GM19372 (cell line): Measurements from ENCODE around the gene DPM3.
"Not testable (repeated sequence)": the region's sequence is repeated elsewhere in the genome, so short reads cannot be mapped to it uniquely, and the experiment has no call there.

Experiments used
- ATAC-seq: cut with Tn5 transposase; IDR thresholded peaks from one replicate; pipeline ENCODE4 v1.9.1; 2021; ENCODE audit warnings: mild to moderate bottlenecking, low read depth, moderate library complexity; ENCODE audit not compliant: unreplicated experiment

Gene DPM3

DNA sequence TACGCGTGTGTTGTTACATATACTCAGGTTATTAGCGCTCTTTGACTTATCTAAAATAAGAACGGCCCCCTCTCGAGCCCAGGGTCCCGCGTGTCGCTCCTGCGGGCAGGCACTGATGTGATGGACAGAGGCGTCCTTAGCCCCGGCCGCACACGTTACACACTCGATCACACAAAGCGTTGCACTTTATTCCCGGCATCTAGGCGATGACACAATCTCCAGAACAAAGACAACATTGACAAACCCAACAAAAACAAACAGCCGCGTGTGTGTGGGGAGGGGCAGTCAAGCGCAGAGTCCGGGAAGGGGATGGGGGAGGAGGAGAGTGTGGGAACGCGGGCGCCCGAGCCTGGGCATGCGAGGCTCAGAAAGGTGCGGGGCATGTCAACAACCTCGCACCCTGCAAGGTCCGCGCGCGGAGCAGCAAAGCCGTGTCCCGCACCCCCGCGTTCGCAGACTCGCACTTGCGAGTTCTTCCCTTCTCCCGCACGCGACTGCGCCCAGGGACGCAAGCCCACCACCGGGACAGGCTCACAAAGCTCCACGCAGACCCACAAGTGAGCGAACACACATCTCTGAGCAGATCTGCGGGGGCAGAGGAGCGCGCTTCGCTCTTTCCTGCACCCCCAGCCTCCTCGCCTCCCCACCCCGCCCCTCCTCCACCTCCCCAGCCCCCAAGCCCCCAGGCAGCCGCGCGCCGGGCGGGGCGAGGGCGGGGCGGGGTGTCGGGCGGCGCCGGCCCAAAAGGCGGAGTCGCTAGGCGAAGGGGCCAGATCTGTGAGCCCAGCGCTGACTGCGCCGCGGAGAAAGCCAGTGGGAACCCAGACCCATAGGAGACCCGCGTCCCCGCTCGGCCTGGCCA, 13.0 kb downstream of the DPM3 start, which contains the start of gene EFNA1:
Gene EFNA1 (plus strand): TSS at position 772 of the 862 bp plus-strand sequence. CDS start 102 bp downstream, outside the sequence.
- no peak for ATAC-seq

DNA sequence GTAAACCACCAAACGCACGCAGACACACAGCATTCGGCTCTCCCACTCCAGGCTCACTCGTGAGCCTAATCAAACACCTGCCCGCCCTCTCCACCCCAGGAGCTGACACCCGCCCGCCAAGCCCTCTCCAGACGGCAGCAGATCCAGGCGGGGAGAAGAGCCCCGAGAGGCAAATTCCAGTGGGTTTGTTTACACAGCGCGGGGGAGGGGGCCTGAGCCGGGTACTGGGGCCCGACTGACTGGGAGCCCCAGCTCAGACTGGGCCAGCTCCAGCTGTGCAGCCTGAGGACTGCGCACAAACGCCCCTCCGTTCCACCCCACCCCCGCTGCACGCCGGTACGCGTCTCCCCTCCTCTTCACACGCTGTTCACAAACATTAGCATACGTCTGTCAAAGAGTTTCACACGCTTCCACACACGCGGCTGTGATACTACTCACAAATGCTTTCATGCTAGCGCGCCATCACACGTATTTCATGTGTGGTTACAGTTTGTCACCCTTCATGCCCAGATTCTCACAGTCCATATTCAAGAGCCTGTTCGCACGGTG, 13.7 kb downstream of the DPM3 start:
- ATAC-seq, result no peak

DNA sequence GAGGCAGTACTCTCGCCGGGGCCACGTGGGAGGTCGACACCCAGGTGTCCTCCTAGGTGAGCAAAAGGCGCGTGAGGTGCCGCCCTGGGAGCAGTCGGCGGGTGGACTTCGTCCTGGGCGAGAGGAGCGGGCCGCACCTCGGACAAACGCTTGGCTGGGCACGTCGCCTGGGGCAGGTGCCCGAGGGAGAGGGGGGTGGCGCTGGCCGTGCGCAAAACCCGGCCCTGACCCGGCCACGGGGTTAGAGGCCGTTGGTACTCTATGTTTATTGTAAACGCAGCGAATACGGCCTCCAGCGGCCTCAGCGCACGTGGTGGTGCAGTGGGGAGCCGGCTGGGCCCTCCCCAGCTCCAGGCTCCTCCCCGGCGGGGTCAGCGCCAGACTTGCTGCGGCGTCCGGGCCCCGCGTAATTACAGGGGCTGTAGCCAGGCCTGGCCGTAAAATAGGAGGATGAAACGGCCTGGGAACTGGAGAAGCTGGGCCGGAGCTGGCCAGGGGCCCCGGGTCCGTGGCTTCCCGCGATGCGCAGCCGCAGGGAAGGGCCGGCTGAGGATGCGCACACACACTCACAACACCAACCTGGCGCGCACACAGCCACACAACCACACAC, 14.3 kb downstream of the DPM3 start:
- no peak for ATAC-seq

DNA sequence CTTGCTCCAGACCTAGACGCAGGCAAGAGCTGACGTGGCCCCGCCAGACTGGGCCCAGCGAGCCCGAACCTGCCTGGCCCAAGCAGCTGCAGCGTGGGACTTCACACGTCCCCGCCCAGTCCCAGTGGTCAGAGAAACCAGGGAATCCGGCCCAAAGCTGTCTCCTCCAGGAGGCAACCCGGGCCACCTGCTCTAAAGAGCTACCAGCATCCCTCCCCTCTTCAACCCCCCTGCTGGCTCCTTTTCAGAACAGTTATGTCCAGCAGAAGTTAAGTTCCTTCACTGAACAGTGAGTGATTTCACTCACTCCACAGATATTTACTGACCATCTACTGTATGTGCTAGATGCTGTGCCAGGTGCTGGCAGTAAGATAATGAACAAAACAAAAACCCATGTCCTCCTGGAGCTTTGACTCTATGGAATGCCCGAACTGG, 14.8 kb downstream of the DPM3 start:
- ATAC-seq, result no peak

DNA sequence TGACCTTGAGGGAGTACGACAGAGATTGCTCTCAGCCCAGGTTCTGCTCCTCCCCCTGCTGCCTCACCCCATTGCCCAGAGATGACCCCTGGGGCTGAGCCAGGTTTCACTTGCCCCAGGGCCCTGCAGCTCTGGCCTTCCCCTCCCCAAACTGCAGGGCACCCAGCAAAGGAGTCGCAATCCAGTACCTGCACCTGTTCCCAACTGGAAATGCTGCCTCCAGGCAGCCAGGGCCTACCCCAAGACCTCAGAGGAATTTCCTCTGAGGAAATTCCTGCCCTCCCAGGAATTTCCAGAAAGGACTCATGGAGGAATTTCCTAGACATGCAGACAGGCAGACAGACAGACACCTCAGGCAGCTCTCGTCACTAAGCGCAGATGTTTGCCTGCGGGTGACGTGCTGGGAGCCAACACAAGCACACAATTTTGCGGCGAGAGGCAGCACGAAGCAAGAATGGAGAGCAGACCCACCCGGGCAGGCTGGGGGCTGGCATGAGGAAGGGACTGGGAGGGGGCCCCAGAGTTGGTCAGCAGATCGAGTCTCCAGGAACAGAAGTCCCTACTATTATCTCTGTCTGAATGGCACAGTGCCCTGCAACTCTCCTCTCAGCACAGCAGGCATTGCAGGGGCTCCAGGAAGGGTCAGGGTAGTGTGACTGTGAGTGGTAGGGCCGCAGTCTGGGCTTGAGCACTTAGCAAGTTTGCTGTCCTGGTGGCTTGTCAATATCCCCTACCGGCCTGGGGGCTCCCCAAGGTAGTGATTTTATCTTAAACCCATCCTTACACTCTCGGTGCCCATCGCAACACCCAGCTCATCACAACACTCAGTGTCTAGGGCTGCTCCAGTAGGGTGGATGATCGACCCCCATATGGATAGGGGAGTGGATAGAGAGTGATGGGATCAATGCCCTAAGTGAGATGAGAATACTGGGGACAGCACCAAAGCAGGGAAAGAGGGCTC, 15.5 kb downstream of the DPM3 start:
- ATAC-seq, result no peak

DNA sequence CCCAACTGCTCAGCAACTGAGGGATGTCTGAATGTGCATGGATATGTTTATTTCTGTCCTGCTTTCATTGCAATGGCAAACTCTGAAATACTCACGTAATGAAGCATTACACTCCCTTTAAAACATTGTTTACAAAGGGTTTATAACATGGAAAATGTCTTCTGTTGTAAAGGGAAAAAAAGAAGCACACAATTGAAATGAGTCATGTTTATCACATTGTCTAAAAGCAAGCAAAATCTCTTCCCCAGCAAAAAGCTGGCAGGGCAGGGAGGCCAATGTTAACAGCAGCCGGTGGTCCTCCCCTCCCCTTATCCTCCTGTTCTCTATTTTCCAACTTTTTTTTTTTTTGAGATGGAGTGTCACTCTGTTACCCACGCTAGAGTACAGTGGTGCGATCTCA, 16.5 kb downstream of the DPM3 start:
- no peak for ATAC-seq

DNA sequence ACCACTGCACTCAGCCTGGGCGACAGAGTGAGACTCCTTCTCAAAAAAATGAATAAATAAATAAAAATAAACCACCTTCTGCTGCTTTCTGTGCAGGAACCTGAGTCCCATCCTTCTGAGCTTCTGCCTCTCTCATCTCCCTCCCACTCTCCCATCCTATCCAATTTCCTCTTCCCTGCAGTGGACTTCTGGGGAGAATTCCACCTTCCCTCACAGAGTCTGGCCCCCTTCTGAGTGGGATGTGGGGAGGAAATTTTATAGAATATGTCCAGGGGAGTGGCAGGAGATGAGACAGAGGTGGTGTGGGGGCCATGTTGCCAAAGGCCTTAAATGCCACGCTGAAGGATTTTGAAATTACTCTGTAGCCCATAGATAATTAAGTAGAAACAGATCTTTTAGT, 18.0 kb downstream of the DPM3 start:
- ATAC-seq, result no peak

DNA sequence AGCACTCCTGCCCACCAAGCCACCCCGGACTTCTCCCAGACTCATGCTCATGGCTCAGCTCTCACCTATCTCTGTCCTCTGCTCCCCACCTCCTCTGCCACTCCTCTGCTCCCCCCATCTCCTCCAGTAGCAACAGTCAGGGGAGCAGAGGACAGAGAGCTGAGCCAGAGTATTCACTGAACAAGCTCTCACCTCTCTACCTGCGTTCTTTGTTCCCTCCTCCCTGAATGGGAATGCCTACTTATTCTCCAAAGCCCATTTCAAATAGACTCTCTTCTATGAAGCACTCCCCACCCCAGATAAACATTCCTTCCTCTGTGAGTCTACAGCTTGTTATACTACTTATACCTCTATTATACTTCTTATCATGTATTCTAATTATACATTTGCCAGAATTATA, 19.1 kb downstream of the DPM3 start:
- no peak for ATAC-seq

DNA sequence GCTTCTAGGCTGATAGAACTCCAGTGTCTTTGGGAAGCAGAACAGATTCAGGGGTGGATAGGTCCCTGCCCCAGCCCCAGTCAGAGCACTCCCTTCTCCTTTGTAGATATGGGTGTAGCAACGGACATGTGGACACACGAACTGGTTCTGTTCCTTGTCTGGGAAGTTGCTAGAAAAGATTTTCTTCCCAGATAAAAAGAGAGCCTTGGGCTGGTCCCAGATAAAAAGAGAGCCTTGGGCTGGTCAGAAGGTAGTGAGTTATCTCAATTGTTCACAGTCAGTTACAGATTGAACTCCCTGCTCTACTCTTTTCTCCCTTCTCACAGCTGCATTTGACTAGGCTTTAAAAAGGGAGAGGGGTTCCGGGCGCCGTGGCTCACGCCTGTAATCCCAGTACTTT, 20.1 kb downstream of the DPM3 start:
- no peak for ATAC-seq

DNA sequence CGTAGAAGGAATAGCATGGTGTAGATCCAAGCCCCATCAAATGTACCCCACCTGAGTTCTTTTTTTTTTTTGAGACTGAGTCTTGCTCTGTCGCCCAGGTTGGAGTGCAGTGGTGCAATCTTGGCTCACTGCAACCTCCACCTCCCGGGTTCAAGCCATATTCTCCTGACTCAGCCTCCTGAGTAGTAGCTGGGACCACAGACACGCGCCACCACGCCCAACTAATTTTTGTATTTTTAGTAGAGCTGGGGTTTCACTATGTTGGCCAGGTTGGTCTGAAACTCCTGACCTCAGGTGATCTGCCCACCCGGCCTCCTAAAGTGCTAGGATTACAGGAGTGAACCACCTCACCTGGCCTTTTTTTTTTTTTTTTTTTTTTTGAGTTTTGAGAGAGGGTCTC, 22.2 kb downstream of the DPM3 start:
- ATAC-seq, result not testable (repeated sequence)

DNA sequence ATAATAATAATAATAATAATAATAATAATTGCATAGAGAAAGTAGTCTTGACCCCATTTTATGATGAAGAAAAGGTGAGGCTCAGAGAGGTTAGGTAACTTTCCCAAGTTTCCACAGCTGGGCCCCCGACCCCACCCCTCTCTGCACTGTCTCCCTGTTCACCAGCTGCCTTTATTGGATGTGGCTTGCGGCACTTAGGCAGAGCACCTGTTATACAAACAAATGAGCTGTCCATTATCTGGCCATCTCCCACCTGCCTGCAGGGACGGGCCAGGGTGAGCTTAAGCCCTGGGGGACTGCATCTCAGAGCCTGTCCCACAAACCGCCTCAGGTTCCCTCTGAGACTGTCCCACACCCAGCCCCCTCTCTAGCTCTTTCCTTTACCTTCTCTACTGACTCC, 22.7 kb downstream of the DPM3 start:
- no peak for ATAC-seq

DNA sequence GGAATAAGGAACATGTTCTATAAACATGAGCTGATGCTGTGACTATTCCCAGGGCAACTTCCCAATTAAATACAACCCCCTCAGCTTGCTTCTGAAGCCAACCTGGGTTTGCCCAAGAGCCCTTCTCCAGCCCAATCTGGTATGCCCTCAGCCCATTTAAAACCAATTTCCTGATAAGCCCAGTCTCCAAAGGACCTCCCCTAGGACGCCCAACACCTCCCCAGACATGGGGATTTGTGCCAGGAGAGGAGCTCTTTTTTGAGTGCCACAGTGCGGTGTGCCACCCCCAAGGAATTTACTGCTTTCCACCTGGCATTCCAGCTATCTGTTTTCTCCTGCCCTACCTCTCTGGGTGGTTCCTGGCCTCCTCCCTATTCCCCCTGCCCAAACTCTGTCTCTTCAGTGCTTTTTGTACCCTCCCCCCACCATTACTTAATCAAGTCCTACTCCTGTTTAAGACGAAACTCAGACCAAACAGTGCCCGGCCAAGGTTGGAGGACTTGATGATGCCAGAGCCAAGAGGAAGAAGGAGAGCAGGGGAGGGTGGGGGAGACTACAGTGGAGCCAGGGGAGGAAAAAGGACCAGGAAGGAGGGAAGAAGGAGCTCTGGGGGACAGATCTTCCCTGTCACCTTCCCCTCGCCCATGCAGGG, 24.1 kb downstream of the DPM3 start:
- no peak for ATAC-seq

DNA sequence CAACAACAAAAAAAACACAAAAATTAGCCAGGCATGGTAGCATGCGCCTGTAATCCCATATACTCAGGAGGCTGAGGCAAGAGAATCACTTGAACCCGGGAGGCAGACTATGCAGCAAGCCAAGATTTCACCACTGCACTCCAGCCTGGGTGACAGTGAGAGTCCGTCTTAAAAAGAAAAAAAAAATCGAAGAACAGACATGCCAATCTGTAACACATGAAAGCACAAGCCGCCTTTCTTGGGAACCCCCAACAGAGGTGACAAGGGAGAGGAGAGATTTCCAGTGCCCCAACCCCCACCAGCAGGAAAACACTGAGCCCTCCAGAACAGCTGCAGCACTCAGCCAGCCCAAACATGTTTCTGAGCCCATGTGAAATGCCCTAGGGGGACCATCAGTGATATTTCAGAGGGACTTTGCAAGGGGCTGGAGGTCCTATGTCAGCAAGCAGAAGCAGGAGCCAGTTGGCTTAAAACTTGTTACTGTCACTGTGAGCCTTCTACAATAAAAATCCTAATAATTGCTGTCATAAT, 26.8 kb downstream of the DPM3 start:
- no peak for ATAC-seq

DNA sequence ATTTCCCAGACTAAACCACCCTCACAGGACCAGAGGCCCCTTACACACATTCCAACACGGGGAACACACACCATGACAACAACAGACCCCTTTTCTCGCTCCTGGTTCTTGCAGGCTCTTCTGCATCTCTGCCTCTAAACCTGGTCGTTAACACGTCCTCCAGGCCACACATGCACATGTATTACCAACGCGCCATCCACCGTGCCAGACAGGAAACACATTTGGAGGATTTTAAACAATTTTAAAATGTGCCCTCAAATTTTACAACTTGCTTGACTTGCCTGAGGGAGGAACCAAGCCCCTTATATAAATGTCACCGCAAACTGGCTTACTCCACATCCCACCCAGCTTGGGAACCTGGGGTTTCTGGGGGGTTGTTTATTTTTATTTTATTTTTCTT, 29.5 kb downstream of the DPM3 start:
- no peak for ATAC-seq

DNA sequence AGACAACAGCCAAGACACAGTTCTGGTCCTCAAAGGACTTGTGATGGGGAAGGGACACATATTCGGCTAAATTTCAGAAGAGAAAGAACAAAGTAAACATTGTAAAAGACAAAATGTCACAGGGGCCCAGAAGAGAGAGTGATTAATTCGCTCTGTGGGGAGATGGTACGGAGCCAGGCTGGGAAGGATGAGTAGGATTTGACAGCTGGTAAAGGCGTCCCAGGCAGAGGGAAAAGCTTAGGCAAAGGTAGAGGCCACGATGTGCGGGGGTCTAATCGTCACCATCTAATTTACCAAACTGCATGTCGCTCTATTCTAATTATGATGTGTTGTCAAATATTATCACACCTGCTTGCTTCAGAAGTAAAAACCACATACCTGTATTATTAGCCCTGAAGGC, 29.9 kb downstream of the DPM3 start:
- no peak for ATAC-seq

DNA sequence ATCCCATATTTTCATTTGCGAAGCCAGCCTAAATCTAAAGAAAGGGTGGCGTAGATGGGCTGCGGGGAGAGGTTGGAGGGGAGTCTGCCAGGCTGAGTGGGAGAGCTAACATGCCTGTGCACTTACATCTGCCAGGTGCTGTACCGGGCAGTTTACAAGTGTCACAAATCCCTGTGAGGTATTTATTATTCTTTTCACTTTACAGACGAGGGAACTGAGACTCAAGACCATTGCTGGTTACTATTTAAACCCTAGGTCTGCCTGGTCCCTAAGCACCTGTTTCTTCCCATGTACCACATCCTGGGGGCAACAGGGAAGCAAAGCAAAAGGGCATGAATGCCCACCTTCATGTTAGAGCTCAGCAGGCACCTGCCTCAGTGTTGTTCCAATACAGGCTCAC, 32.0 kb downstream of the DPM3 start:
- ATAC-seq, result no peak

DNA sequence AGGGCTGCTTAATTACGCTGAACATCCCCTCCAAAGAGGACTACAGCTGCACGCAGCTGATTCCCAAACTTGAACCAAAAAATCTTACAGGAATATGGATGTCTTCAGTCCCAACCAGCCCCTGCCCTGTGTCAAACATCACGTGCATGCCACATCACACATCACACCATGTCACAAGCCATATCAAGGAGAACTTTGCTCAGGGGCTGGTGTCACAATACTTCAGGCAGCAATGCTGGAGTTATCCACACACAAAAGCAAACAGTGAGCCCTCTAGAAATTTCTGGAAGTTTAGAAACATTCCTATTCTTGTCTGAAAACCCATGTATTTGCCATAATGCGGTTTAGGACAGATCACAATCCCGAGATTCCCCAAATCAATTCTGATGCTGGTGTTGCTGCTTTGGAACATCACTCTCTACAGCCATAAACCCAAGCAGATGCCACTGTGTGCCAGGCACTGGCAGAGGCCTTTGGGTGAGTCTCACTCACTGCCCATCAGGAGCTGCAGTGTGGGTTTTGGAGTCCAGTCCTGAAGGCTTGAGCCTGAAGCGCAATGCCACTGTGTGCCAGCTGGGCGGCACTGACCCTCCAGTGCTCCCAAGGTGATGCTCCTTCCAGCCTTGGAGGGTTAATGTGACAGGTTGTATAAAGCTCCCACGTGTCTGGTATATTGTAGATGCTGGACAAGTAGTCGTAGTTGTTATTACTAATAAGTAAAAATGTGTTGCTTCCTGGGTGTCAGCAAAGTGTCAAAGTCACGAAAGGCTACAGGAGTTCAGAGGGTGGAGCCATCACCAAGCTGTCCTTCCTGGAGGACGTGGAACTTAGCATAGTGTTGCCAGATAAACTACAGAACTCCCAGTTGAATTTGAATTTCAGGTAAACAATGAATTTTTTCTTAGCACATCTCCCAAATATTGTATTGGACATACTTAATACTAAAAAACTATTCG, 32.7 kb downstream of the DPM3 start:
- ATAC-seq, result no peak

DNA sequence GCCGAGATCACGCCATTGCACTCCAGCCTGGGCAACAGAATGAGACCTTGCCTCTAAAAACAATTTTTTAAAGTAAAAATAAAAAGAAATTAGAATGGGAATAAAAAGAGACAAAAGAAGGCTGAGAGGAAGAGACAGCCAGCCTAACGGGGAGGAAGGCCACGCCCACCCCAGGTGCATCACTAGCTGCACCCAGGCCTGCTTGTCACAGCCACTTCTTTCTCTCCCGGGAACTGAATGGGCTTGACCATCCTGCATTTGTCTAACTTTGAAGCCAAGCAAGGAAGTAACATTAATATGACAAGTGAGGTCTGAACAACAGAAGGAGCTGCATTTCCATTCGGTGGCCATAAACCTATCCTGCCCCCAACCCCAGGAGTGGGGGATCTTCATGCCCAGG, 33.5 kb downstream of the DPM3 start:
- no peak for ATAC-seq

DNA sequence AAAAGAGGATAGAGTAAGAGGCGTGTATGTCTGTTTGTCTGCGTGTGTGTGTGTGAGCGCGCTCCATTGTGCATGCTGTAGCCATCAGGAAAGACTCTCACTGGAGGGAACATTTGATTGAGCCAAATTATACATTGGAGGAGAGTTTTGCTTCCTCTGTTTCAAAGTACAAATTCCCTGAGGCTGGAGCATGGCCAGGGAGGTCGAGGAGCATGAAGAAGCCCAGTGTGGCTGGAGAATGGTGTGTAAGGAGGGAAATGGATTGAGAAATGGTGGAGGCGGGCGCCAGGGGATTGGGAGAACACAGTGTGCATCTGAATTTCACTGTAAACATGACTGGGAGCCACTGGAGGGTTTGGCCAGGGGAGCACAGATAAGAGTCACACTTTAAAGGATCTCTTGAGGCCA, 34.7 kb downstream of the DPM3 start:
- ATAC-seq, result no peak
